HG03135 (cell line): Measurements from ENCODE around the gene TIE1.

Experiments used
- ATAC-seq: cut with Tn5 transposase; IDR thresholded peaks from one replicate; pipeline ENCODE4 v1.9.1; 2021; ENCODE audit warnings: mild to moderate bottlenecking, moderate library complexity; ENCODE audit not compliant: unreplicated experiment

Gene TIE1

DNA sequence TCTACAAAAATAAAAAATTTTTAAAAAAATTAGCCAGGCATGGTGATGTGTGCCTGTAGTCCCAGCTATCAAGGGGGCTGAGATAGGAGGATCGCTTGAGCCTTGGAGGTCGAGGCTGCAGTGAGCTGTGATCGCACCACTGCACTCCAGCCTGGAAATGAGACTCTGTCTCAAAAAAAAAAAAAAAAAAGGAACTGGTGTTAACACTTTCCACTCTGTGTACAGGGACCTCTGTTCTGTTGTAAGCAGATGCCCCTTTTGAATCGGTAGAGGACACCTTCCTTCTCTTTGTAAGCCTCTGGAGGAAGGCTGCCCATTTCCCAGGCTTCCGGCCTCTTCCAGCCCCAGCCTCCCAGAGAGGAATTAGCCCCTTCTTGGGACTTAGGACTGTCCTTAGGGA is 8.1 kb upstream of the TIE1 start:
- no peak for ATAC-seq

DNA sequence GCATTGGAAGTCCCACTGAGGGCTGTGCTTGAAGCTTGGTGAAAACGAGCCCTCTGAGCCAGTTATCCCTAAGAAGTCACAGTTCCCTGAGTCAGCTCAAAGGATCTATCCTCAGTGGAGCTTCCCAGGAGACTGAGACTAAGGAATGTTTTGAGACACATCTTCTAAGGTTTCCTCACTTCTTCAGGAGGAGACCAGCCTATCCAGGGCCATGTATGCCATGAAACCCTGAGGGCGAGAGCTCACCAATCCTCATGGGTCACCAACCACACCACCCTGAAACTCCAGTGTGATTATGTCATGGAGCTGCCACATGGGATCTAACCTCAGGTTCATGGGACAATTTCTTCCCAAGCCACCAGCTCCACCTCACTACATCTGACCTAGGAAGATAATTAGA is 7.6 kb upstream of the TIE1 start:
- no peak for ATAC-seq

DNA sequence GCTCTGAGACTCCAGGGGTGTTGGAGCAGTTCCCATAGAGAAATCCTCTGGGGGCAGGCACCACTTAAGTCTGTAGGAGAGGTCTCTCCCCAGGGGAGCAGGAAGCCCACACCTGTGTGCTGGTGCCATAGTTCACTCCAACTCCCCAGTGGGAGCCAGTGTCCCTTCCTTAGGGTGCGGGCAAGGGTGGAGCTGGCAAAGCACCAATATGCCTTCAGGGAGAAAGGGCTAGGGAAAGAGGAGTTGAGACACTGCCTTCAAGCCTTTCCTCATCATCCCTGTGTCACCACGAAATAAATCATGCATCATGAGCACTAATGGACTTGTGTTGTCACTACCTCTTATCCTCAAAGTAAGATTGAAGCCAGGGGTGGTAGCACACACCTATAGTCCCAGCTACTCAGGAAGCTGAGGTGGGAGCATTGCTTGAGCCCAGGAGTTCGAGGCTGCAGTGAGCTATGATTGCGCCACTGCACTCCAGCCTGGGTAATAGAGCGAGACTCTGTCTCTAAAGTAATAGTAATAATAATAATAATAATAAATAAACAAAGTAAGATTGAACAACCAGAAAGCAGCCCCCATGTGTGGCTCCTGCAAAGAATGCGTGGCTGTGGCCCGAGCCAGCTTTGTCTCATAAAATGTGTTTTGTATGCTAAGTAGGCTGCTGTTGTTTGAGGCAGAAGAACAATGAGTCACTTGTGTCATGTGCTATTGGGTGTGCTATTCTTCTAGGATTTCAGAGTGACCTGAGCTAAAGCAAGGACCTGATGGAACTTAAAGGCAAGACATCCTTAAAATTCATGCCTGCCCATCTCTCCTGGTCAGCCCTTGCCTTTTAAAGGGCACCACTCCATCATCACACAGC is 6.7 kb upstream of the TIE1 start:
- no peak for ATAC-seq

DNA sequence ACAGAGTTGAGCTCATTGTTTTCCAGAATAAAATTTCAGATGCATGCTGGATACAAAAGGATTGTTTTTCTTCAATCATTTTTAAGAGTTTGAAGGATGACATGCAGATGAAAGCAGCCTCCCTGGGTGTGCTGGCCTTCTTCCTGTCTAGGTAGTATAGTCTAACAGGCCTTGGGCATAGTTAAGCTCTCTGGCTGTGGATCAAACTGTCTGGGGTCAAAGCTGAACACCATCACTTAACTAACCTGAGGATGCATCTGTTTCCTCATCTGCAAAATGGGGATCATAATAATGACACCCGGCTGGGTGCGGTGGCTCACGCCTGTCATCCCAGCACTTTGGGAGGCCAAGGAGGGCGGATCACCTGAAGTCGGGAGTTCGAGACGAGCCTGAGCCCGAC is 6.0 kb upstream of the TIE1 start:
- no peak for ATAC-seq

DNA sequence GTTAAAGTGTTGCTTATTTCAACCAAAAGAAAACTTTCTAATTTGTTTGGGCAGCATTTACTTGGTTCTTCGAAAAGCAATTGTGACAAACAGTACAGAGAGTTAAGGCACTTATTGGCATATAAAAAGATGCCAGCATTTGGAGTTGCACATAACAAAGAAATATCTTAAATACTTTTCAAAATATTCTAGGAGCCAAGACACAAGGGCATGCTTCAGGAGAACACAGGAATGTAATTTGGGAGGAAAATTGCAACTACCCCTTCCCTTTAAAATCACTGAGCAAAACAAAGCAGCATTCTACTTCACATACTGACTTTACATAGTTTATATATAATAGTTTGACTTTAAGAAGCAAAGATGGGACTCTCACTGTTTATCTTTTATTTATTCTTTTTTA is 4.6 kb upstream of the TIE1 start:
- no peak for ATAC-seq

DNA sequence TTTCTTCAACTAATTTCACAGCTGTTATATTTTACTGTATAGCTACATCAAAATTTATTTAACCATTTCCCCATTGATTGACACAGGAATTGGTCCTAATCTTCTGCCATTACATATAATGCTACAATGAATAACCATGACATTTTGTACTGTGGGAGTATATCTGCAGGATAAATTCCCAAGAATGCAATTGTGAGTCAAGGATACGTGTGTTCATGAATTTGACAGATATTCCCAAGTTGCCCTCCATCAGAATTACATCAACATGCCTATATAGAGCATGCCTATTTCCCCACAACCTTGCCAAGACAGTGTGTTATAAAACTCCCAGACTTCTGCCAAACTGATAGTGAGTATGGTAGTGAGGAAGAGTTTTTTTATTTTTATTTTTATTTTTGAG is 2.7 kb upstream of the TIE1 start:
- no peak for ATAC-seq

DNA sequence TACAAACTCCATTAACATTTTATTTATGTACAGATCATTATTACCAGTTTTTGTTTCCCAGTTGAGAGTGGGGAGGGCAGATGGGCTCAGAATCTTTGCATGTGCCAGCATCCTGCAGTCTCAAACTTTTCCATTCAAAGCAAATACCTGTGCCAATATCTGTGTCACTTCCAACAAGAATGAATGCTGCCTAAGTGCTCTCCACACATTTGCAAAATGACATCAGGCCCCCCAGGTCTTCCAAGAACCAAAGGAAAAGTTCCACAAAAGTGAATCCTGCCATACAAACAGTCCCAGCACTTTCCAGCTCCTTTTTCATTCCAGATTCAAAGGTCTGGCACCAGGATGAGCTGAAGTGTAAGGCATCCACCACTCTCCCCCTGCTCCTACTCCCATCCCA is 1.7 kb upstream of the TIE1 start:
- ATAC-seq: no peak

DNA sequence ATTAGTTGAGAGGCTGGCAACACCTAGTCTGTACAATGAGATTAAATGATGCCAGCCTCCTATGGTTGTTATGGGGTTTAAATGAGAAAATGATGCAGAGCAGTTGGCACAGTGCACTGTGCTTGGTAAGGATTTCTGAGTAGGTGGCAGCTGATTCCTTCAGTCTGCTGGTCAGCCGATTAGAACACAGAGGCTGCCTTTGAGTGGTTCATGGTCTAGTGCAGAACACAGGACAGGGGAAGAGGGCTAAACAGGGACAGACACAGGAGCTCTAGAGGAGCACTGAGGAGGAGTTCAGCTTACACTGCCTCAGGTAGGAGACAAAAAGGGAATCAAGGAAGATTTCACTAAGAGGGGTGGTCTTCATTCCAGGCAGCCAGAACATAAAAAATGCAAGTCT is 1.4 kb downstream of the TIE1 start:
- no peak for ATAC-seq

DNA sequence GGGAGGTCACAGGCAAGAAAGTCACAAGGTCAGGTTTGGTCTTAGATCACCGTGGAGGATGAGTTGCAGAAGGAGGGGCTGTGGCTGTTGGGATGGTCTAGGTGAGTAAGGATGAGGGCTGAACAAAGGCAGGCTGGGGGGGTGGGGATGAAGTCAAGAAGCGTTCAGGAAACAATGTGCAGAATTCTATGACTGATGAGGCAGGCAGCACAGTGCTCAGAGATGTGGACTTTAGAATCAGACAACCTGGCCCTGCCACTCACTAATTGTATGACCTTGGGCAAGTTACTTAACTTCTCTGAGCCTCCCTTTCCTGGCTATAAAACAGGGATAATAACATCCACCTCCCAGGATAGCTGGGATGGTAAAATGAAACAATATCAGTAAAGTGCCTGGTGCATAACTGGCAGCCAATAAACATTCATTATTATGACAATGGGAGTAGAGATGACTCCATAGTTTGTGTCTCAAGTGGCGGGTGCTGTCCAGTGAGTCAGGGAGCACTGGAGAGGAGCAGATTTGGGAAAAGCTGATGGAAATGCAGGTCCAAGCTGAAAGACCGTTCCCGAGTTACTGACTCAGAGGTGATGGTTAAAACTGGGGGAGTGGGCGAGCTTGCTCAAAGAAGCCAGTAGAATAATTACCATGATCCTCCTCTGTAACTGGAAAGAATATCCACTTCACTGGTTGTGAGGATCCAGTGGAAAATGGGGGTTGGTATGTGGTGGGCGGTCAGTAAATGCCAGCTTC is 2.1 kb downstream of the TIE1 start:
- no peak for ATAC-seq

DNA sequence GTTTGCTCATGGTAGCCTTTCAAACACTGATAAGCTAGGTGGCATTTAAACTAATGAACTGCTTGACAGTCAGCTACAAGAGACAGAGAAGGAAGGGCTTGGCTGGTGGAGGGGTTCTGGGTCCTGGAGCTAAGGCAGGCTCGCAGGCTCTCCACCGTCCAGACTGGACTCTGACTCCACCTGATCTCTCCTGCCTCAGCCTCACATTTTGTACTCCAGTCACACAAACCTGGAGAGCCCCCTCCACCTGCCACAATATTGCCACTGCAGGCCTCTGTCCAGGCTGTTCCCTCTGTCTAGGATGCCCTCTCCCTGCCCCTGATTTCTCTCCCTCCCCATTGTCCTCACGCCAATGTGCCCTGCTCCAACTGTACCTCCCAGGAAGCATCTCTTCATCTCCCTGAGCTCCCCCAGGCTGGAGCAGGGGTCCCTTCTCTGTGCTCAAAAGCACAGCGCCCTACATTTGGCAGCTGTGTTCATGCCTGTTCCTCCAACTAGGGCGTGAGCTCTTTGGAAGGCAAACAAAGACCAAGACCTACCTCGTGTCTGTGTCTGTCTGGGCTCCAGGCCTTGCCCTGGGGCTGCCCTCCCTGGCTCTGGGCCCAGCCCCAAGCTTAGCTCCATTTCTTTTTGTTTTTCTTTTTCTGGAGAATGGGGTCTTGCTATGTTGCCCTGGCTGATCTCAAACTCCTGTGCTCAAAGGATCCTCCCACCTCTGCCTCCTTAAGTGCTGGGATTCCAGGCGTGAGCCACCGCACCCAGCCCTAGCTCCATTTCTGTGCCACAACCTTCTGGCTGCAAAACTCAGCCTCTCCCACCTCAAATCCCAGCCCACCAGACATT is 2.9 kb downstream of the TIE1 start:
- ATAC-seq: no peak

DNA sequence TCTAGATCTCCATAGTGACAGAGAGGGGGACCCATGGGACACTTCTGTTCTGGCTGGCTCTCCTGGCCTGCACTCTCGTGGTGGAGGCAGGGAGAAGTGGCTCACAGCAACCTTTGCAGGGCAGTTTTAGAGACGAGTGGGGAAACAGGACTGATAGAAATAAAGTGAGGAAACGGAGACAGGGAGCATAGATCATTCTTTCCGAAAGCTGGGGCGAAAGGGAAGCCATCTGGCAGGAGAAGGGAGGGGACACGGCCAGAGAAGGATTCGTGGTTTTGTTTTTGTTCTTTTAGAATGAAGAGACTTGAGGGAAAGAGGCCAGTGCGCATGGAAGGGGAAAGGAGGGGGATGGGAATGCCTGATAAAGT is 3.5 kb downstream of the TIE1 start:
- no peak for ATAC-seq

DNA sequence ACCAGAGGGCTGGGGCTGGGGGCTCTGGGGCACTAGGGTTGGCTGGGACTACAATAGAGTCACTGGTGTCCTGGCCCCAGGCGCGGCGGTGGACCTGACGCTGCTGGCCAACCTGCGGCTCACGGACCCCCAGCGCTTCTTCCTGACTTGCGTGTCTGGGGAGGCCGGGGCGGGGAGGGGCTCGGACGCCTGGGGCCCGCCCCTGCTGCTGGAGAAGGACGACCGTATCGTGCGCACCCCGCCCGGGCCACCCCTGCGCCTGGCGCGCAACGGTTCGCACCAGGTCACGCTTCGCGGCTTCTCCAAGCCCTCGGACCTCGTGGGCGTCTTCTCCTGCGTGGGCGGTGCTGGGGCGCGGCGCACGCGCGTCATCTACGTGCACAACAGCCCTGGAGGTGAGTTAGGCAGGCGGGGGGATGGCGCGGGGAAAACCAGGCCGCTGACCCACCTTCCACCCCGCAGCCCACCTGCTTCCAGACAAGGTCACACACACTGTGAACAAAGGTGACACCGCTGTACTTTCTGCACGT is 4.1 kb downstream of the TIE1 start:
- ATAC-seq: no peak

DNA sequence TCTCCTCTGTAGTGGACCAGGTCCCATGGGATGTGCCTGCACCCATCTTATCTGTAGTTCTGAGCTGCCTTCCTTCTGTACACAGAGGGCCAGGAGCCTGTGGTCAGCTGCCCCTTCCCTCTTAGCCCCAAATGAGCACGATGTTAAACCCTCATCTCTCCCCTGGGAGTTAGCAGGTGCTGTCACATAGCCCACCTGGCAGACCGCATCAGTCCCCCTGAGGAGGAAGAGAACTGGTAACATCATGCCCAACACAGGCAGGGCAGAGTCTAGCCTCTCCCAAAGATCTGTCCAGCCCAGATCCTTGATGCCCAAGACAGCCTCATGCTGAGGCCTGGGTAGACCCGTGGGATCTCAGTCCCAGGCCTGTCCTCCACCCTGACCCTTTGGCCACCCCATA is 4.7 kb downstream of the TIE1 start:
- no peak for ATAC-seq

DNA sequence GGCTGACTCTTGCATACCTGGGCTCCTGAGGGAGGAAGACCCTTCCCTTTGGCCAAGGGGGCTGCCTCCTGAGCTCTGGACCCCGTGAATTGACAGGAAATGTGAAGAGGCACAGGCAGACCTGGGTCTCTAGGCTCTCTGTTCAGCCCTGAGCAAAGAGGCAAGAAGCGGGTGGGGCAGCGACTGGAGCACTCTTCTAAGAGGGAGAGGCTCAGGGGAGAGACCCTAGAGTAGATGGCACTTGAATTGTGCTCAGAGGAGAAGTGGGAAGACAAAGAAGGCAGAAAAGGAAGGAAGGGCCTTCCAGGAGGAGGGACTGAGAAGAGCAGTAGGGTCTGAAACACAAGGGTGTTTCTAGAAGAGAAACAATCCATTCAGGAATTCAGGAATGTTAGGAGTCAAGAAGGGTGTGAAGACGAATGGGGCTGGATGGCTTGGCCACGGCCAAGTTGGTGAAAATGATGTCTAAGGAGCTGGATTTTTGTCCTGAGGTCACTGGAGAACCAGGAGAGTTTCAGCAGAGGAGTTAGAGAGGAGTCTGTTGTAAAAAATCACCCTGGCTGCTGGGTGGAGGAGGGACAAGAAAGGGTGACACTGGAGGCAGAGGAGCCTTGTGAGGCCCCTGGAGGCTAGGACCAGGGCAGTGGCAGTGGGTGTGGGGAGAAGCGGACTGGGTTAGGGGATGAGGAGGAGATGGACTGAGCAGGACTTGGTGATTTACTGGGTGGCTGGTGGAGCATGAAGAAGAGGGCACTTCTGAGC is 5.3 kb downstream of the TIE1 start:
- ATAC-seq: no peak

DNA sequence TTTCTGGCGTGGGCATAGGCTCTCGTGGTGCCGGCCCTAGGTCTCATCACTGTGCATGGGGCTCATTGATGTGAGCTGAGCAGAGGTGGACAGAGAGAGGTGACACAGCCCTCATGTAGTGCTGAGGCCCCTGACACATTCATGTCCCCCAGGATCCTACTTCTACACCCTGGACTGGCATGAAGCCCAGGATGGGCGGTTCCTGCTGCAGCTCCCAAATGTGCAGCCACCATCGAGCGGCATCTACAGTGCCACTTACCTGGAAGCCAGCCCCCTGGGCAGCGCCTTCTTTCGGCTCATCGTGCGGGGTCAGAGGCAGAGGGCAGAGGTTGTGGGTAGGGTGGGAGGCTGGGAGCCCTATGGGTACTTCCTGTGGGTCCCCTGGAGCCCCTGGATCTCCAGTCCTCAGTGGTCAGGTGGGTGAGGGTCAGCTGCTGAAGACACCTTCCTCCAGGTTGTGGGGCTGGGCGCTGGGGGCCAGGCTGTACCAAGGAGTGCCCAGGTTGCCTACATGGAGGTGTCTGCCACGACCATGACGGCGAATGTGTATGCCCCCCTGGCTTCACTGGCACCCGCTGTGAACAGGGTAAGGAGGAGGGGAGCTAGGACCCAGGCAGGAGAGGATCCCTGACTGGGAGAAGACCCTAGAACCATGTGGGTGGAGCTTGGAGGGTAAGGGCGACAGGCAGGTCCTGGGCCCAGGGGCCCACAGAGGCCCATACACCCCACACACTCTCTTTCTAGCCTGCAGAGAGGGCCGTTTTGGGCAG is 6.1 kb downstream of the TIE1 start:
- ATAC-seq: no peak

DNA sequence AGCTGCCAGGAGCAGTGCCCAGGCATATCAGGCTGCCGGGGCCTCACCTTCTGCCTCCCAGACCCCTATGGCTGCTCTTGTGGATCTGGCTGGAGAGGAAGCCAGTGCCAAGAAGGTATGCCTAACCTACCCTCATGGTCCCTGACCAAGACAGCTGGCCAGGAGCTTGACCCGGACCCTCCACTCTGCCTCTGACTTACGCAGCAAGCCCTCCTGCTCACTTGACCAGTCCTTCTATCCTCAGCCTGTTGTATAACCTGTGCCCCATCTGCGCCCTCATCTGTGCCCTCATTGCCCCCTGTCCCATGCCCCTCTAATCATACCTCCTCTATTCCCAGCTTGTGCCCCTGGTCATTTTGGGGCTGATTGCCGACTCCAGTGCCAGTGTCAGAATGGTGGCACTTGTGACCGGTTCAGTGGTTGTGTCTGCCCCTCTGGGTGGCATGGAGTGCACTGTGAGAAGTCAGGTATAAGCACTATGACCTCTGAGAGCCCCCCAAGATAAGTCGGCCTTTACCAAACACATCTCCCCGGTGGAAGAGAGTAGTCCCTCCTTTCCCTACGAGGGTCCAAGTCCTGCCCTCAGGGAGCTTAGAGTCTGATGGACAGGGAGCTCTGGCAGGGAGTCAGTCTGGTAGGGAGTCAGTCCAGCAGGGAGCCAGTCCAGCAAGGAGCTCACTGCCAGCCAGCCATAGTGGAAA is 6.8 kb downstream of the TIE1 start:
- ATAC-seq: no peak

DNA sequence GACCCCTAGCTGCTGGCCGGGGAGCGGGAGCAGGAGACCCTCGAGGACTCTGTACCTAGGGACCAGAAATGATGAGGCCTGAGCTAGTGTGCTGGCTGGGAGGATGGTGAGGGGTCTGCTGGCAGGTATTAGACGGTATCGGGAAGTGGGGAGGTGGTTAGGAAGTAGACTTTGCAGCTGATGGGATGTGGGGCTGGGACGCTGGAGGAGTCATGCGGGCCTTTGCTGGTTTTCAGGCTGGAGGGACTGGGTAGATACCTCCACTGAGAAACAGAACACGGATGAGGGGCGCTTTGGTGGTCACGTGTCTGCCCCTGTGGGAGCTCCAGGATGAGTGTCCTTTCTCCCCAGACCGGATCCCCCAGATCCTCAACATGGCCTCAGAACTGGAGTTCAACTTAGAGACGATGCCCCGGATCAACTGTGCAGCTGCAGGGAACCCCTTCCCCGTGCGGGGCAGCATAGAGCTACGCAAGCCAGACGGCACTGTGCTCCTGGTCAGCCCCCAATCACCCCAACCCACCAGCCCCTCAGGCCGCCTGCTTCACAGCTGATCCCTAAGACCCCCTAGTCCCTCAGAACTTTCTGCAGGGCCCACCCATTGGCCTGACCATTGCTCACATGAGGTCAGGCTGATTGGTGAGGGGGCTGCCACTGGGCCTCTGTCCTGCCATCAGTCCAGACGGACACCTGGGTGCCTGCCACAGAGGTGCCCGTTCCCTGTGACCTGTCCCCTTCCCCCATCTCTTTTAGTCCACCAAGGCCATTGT is 8.0 kb downstream of the TIE1 start:
- ATAC-seq: no peak

DNA sequence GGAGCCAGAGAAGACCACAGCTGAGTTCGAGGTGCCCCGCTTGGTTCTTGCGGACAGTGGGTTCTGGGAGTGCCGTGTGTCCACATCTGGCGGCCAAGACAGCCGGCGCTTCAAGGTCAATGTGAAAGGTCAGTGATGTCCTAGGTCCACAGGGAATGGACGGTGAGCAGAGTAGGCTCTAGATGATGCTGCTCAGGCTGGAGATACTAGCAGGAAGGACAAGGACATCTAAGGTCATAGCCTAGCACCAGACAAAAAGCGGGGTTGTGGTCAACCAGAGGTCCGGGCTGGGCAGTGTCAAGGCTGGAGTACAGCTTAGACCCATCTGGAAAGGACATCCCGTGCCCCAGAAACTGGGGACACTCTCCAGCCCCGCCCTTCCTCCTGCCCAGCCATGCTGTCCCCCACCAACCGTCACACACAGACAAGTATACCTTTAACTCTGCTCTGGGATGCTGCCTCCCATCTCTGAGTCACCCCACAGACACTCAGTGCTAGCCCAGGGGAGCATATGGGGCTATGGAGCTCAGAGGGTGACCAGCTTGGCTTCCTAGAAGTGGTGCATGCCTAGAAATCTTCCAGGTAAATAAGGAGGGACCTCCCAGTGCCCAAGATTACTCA is 8.7 kb downstream of the TIE1 start:
- ATAC-seq: no peak
